Left renal pelvis (tissue), 4 donors: ENCODE results near the gene SLC32A1. TPM values are rescaled to one million over a fixed set of nuclear protein-coding genes. Genes with fewer than 3 reads are reported as not detected.

Experiments used
- DNase-seq, 4 donors: peaks; one replicate each; pipeline ENCODE4 v3.0.0-alpha.2; 2013; ENCODE audit warnings: low read depth in 4 of 4, low spot score in 3 of 4
- polyA plus RNA-seq, 4 donors: library from polyadenylated mRNA; unstranded; fragments of 120-200 nt; gene quantifications; one replicate each; pipeline ENCODE4 v1.2.1, GENCODE V29; 2013; ENCODE audit not compliant: insufficient read length in 4 of 4

SLC32A1 gene, protein sequence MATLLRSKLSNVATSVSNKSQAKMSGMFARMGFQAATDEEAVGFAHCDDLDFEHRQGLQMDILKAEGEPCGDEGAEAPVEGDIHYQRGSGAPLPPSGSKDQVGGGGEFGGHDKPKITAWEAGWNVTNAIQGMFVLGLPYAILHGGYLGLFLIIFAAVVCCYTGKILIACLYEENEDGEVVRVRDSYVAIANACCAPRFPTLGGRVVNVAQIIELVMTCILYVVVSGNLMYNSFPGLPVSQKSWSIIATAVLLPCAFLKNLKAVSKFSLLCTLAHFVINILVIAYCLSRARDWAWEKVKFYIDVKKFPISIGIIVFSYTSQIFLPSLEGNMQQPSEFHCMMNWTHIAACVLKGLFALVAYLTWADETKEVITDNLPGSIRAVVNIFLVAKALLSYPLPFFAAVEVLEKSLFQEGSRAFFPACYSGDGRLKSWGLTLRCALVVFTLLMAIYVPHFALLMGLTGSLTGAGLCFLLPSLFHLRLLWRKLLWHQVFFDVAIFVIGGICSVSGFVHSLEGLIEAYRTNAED
- polyA plus RNA-seq = 1 to 10 TPM in 3 of 4 donors, not detected in 1; 1.3 to 2.4 (median 2.0) TPM

DNA sequence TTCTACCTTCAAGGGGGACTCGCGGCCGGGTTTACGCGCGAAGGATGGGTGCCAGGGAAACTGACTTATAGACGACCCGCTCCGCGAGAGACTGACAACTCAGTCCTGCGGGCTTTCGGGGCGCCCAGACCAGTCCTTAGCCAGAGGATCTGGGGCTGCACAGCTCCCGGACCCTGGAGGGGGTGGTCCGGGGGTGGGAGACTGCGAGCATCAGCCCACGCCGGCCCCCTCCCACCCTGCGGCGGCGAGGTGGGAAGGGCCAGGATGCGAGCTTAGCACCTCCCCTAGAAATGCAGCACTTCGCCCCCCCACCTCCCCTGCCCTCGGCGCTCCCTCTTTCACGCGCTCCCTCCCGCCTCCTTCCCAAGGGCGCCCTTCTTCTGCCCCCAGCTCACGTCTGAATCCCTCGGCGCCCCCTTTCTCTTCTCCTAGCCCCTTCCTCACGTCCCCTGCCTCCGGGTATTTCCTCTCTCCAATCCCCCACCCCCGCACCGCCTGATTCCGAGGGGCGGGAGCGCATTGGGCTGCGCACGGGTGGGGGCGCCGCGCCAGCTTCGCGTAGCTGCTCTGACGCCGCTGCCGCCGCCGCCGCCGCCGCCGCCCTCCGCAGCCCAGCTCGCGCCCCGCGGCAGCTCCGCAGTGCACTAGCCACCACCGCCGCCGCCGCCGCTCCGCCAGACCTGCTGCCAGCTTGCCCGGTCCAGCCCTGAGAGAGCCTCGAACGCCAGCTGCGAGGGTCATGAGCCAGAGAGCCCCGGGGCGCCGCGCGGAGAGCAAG is at the start of gene SLC32A1:
SLC32A1 (plus strand) TSS at position 639 of the 778 bp plus-strand sequence. CDS start 239 bp downstream, outside the sequence.
- DNase-seq = no peak

DNA sequence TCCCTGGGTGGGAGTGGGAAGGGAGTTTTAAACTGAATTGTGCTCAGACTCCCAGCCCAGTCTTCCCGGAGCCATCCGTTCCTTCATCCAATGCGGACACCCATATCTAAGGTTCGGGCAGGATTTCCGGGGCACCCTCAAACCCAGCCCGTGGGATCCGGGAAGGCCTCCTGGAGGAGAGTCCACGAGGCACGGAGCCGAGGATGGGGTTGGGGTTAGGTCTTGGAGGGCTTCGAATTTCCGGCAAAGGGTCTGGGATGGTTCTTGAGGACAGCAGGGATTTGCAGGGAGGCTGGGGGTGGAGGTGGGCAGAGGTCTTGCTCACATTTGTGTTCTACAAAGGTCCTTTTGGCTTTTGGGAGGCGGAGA is 49.5 kb upstream of the SLC32A1 start:
- DNase-seq = no peak

DNA sequence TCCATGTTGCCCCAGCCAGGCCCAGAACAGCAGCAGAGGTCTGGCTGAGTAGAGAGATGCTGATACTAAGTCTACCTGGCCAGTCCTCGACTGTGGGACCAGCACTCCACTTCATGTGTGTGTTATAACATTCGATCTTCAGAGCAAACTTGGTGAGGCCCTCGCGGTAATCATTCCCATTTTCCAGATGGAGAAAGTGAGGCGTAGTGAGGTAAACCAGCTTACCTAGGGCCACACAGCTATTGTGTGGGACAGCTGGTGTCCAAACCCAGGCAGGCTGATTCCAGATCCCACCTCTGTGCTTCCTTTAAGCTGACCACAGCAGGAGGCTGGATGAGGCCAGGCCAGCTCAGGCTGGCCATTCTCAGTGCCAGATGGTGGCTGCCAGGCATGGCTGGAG is 47.7 kb upstream of the SLC32A1 start:
- no peak for DNase-seq

DNA sequence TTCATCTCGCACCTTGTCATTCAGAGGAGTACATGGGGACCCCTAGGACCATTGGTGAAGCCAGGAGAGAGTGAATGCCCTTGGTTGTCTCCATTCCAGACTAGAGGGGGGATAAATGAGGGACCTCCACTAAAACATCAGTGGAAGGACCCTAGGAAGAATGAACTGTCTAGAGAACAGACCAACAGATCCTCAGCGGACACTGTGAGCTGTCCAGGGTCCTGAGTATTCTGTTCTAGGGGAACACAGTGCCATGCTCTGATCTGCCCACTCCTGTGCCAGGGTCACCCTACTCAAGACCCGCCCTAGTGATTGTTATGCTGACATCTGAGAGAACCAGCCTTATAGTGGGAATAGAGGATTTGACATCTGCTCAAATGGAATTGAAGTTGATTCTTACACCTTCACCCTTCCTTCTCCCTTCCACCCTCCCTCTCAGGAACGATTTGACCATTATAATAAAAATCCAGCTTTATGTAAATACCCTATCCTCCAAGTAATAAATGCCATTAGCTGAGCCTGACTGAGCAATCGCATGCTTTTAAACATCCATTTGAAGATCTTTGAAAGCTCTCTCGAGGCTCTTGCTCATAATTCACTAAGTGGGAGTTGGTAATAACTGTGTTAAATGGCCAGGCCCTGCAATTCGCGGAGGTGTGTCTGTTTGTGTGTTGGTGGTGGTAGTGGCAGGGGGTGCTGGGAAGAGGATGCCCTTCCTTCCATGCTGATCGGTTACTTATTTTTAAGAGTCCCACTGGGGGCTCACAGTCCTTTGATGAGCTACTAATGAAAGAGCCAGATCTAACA is 43.6 kb upstream of the SLC32A1 start:
- peak; percentile 50 to 73 (median 58) for DNase-seq

DNA sequence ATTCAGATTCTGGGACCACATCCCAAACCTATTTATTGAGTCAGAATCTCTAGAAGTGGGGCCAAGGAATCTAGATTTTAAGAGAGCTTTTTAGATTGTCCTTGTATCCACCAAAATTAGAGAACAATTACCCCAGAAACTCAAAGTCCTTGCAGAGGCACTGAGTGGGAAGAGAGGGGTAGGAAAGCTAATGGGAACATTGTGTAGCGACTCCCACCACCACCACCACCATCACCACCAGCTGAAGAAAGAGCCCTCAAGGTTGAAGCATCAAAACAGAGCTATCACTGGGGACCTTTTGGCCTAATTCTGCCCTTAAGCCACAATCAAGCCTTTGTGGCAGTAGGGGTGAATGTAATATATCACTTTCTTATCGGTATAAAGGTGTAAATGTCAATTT is 39.0 kb upstream of the SLC32A1 start:
- no peak for DNase-seq

DNA sequence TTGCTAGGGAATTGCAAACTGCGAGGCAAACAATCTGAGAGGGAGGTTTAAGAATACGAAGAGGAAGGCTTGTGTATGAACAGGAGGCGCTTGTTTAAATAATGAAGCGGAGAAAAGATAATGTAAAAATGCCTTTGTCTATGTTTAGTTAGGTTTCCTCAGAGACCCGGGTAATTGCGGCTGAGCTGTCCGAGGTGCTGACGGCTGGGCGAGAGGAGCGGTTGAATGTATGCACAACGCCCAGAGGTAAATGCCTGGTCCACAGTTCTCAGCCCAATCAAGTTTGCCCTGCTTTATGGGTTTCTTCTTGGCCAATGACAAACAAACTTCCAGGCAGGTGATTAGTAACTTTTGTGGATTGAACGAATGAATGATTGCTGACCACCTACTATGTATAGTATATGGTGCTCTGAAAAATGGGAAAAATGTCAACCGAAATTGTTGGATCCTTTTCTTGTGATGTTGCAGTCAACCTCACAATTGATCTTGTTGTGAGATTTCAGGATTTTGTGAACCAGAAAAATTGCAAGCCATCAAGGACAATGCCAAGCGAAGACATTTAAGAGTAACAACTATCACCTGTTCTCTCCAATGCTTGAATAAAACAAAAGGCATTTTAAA is 38.3 kb upstream of the SLC32A1 start:
- DNase-seq = peak in 1 of 4 donors; percentile 57

DNA sequence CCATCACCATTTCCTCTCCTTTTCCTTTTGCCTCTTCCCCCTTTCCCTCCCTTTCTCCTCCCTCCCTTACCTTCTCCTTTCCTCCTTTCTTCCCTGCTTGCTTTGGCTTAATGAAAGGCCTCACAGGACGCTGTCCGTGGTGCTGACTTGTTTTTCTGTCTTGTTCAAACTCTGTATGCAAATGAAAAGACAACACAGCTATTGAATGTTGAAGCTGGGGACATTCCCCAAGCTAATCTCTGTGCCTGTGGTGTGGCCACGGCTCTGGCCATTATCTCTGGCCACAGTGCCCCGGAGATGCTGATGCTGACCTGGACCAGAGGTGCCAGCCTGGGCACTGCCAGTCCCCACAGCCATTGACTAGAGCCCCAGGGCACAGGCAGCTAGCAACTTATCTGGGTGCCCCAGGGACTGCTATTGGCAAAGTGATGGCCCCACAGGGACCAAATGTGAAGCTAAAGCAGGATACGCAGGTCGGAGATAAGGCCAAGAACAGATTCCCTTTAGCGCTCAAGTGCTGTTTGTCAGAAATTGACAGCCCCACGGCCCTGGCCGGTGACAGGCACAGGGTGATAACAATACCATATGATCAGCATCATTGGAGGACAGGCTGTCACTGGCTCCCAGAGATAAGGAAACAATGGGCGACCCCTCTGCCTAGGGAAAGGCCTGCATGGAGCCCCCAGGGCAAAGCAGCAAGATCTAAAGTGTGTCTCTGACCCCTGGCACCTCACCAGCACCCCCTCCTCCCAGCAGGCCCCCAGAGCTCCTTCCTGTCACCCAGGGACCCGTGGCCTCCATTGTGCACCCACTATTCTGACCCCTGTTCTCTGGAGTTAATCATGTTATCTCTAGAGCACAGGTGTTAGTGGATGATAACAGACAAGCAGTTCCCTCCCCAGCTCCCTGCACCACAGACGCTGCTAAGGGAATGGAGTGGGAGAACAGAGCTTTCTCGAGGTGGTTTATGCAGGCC is 31.6 kb upstream of the SLC32A1 start:
- peak in 3 of 4 donors; percentile 68 to 81 (median 69) for DNase-seq

DNA sequence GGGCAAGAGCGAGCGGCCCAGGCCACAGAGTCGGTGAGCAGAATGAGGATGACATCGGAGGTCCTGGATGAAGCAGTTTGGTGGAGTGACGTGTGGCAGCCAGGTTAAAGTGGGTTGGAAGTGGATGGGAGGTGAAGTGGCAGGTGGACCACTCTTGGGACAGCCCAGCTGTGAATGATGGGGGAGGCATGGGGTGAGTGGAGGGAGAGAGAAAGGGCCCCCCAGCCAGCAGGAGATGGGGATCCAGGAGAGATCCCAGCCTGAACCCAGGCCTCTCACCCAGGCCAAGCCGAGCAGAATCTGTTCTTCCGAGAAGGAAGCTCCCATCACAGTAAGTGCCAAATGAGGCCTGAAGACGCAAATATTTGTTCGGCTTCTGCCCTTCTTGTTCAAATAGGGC is 27.0 kb upstream of the SLC32A1 start:
- DNase-seq = no peak

DNA sequence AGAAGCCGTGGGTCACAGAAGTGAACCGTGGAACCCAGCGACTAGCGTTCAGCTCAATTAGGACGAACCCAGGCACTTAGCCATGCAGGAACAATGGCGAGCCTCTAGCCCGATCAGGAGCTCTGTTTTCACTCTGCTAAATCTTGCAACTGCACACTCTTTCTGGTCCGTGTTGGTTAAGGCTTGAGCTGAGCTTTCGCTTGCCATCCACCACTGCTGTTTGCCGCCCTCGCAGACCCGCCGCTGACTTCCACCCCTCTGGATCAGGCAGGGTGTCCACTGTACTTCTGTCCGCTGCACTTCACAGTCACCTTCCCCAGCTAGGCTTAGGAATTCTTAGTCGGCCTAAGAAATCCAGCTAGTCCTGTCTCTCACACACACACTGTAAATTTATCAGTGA is 25.7 kb upstream of the SLC32A1 start:
- no peak for DNase-seq

DNA sequence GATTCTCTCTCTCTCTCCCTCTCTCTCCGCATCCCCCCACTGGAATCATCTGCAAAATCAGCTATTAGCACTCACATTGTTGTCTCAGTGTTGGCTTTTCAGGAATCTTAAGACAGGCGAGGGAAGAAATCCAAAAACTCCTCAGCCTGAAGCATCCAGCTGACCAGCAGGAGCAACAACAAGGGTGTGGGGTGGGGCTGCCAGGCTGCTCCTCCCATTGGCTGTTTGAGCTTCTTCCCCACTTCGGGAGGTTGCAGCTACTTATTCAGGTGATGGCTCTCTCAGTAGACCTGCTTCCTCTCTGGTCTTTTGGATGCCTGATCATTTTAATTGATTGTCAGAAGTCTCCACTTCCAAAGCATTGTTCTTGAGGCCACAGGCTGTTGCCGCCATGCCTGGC is 24.1 kb upstream of the SLC32A1 start:
- no peak for DNase-seq

DNA sequence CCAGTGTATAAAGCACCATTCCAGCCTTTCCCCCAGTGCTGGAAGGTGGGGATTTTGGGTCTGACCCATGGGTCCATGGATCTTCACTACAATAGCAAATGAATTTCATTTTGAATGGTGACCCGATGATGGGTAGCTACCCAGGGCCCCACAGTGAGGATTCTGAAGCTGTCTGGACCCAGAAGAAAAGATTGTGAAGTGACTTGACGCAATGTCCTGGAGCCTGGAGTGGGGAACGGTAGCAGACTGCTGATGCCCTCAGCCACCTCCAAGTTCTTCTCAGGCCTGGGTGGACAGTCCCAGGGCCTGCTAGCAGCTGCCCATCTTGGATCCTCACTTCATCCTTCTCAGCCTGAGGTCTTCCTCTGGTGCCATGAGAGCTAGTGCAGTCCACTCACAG is 23.4 kb upstream of the SLC32A1 start:
- DNase-seq = no peak

DNA sequence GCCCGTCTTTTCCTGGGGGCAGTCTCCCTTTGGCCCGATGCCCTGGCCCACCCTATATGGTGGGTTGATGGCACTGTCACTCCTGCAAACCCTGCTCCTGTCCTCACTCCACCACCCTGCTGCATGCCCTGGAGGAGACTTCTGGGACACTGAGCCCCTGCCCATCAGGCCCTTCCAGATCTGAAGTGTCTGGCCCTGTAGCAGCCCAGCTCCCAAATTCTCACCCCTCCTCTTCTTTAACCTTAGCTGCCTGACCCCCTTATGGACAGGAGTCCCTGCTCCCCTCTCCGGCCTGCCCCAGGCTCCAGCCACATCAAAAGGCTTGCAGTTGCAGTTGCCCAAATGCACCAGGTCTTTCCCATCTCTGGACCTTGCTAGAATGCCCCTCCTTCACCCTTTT is 20.8 kb upstream of the SLC32A1 start:
- no peak for DNase-seq

DNA sequence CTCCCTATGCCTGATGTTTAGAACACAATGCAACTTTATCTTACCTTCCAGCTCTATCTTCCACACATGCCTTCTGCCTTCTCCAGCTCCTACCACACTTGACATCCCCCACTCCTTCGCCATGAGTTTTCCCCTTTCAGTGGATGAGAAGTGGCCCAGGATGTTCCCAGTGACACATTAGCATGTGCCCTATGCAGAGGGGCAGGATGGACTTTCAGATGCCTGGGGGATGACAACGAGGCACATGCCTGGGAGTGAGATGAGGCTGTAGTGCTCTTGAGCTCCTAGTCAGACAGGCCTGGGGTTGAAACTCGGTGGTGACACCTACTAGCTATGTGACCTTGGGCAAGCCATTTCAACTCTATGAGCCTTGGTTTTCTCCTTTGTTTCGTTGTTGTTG is 20.1 kb upstream of the SLC32A1 start:
- no peak for DNase-seq

DNA sequence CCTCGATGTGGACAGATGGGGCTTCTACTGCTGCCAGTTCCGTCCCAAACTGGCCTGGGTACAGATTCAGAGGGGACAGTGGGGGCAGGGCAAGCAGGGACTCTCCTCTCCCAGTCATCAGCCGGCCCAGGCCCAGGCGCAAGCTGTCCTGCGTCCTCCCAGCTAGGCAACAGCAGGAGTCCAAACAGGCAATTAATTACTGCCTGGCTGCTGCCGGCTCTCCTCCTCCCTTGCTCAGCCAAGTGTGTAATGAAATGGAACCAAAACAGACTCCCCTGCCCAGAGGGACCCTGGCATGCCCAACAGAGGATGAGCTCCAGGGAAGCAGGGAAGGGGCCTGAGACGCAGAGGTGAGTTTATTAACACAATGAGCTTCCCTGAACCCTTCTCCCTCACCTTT is 17.8 kb upstream of the SLC32A1 start:
- DNase-seq = peak in 1 of 4 donors; percentile 73

DNA sequence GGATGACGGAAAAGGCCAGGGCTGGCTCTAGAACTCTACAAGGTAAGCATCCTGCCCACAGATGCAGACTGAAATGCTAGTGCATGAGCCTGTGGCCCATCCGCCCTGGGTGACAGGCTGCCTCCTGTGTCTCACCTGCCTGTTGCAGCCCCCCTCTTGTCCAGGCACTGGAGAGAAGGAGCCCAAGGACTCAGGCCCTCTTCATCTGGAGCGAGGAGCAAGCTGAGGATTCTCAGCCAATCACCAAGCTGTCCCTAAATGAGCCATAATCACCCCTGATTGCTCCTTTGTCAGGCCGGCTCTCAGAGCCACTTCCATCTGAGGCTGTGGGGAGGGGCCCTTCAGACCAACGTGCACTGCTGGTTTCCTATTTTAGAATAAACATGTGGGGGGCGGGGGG is 10.0 kb upstream of the SLC32A1 start:
- DNase-seq = no peak

DNA sequence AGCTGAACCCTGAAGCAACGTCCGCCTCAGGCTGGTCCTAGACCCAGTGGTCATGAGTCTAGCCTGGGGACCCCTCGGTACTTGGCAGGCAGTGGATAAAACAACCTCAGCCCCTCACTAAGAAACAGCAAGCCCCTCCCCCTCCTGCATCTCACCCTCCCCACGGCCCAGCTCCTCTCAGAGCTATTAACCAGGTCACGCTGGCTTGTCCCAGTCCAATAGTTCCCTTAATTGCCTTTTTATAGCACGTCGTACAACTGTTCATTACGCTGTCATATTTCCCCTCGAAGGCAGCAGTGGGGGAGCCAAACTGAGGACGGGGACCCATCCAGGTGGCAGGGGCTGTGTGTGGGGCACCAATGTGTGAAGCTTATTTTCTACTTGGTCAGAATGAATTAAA is 8.6 kb upstream of the SLC32A1 start:
- DNase-seq = no peak

DNA sequence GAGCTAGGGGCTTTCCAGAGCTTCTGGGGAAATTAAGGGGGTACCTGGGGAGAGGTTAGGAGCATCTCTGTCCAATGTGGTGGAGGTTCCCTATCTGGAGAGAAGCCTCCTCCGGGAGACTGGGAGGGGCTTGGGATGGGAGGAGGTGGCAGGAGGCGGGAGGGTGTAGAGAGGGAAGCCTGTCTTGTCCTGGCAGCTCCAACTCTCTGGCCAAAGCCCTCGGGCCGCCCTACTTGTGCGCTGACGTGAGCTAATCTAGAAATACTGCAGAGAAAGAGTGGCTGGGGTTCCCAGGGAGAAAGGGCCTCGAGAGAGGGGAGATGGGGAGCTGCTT is 1.6 kb upstream of the SLC32A1 start:
- DNase-seq = no peak

DNA sequence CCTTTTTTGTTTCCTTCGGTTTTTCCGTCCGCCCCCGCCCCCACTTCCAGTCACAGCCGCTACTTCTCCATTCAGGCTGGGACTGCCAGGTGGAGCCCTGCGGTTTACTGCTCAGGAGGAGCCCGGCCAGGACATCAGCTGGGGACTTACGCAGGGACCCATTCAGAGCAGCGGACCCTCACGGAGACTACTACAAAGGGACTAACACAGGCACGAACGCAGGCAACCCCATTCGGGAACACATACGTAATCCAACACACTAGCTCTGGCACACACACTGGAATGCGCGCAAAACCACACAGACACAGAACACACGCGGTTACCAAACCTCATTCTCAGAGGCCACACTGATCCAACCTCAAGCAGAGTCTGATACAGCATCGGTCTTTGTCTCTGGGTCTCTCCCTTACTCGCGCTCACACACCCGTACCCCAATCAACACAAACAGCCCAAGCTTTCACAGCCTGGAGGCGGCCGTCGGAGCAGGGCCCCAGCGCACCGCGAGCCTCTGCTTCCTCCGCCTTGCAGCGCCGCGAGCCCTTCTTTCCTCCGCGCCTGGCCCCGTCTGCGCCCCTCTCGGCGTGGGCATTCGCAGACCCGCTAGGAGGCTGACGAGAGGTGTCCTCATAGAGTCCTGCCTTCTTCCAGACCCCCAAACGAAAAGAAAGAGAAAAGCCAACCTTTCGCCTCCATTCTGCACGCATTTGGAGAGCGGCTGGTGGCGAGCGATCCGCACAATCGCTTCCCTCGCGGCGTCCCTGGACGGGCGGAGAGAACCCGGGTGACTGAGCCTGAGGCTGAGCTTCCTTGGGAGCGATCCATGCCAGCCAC is 1.1 kb upstream of the SLC32A1 start:
- DNase-seq = no peak
